Measurements from ENCODE around the gene C4B.
A peak's percentile ranks its signal among the peaks of the same experiment; 100 is the strongest.
"Not testable (repeated sequence)": the region's sequence is repeated elsewhere in the genome, so short reads cannot be mapped to it uniquely, and the experiment has no call there.

C4B gene

GRCh38 chr6:32037598-32038524, 23.3 kb downstream of the C4B start, which contains the start of gene CYP21A2:
Gene CYP21A2 (plus strand): TSS chr6:32038415. CDS start chr6:32038423, 8 bp downstream.
- not testable (repeated sequence) for DNase-seq

GRCh38 chr6:32038878-32039277, 24.3 kb downstream of the C4B start:
- not testable (repeated sequence) for DNase-seq

- not testable (repeated sequence) for DNase-seq
Observed at GRCh38 chr6:32039321-32040274, 25.0 kb downstream of the C4B start.

- DNase-seq = not testable (repeated sequence)
Observed at GRCh38 chr6:32040299-32041049, 25.9 kb downstream of the C4B start.

GRCh38 chr6:32041050-32041321, 26.4 kb downstream of the C4B start:
- DNase-seq = not testable (repeated sequence)

- not testable (repeated sequence) for DNase-seq
Observed at GRCh38 chr6:32041385-32041784, 26.8 kb downstream of the C4B start.

- not testable (repeated sequence) for DNase-seq
Observed at GRCh38 chr6:32042276-32042675, 27.7 kb downstream of the C4B start.

- DNase-seq = not testable (repeated sequence)
Observed at GRCh38 chr6:32043589-32044380, 29.2 kb downstream of the C4B start.

GRCh38 chr6:32044916-32045315, 30.3 kb downstream of the C4B start:
- DNase-seq = not testable (repeated sequence)

GRCh38 chr6:32045811-32046449, 31.3 kb downstream of the C4B start:
- DNase-seq = peak; percentile 59

- DNase-seq = peak; percentile 66
Observed at GRCh38 chr6:32046450-32047083, 32.0 kb downstream of the C4B start.

- peak; percentile 84 for DNase-seq
Observed at GRCh38 chr6:32047084-32047478, 32.5 kb downstream of the C4B start.

- DNase-seq = no peak
Observed at GRCh38 chr6:32047539-32047854, 32.9 kb downstream of the C4B start.

GRCh38 chr6:32047855-32048766, 33.5 kb downstream of the C4B start:
- peak; percentile 75 for DNase-seq

- DNase-seq = not testable (repeated sequence)
Observed at GRCh38 chr6:32049149-32049548, 34.6 kb downstream of the C4B start.

- not testable (repeated sequence) for DNase-seq
Observed at GRCh38 chr6:32049736-32050135, 35.1 kb downstream of the C4B start.

GRCh38 chr6:32050562-32050961, 36.0 kb downstream of the C4B start:
- DNase-seq = no peak

GRCh38 chr6:32052626-32053025, 38.0 kb downstream of the C4B start:
- DNase-seq = not testable (repeated sequence)

- not testable (repeated sequence) for DNase-seq
Observed at GRCh38 chr6:32053314-32053713, 38.7 kb downstream of the C4B start.

- DNase-seq = not testable (repeated sequence)
Observed at GRCh38 chr6:32055756-32056155, 41.2 kb downstream of the C4B start.
